Ovary (tissue), 9 donors: Measurements from ENCODE around the gene CEBPZ. TPM values are rescaled to one million over a fixed set of nuclear protein-coding genes. Genes with fewer than 3 reads are reported as not detected.

Experiments used
- DNase-seq, 5 donors: peaks; one replicate each; pipeline ENCODE4 v3.0.0-alpha.2; 2019 to 2020
- H3K27ac ChIP-seq, 2 donors: fragments of 200-600 bp; one replicate each; pipeline versions ENCODE4 v1.5.1 to v1.8.0; 2019 to 2022
- H3K27me3 ChIP-seq: fragments of 200-600 bp; one replicate; pipeline ENCODE4 v1.8.0; 2022
- H3K36me3 ChIP-seq: fragments of 200-600 bp; sonication (generic); one replicate; pipeline ENCODE4 v1.5.1; 2019
- H3K4me1 ChIP-seq: one replicate; pipeline ENCODE4 v1.8.1; 2013; ENCODE audit warnings: mild to moderate bottlenecking, moderate library complexity; ENCODE audit not compliant: insufficient read depth
- H3K4me3 ChIP-seq: fragments of 200-600 bp; sonication (generic); one replicate; pipeline ENCODE4 v1.5.1; 2017
- H3K9me3 ChIP-seq, 2 donors: fragments of 200-600 bp in 1 of 2; sonication (generic) in 1 of 2; one replicate each; pipeline versions ENCODE4 v1.5.1 to v1.8.1; 2013 to 2019; ENCODE audit warnings: mild to moderate bottlenecking in 1 of 2, moderate library complexity in 1 of 2
- CTCF ChIP-seq, 3 donors: fragments of 450-650 bp in 2 of 3; fragments of 200-600 bp in 1 of 3; IDR thresholded peaks; one replicate each; pipeline versions ENCODE4 v1.5.1 to v1.8.0; 2016 to 2022; ENCODE audit warnings: antibody characterized with exemption in 3 of 3, mild to moderate bottlenecking in 1 of 3
- EP300 ChIP-seq: sonication (generic); formaldehyde crosslinking; IDR thresholded peaks from one replicate; pipeline ENCODE4 v1.6.1; 2017; ENCODE audit warnings: antibody characterized with exemption
- POLR2A ChIP-seq: fragments of 450-650 bp; IDR thresholded peaks from one replicate; pipeline ENCODE4 v1.6.1; 2017; ENCODE audit warnings: antibody characterized with exemption, mild to moderate bottlenecking, moderate library complexity
- WGBS, 3 donors: extraction: QIAGEN DNeasy Blood & Tissue Kit in 1 of 3; methylation state at CpG; one replicate each; pipeline versions ENCODE4 v1.1.5 to v1.1.7; 2013 to 2017; 5-methylcytosine and 5-hydroxymethylcytosine counted together
- intact Hi-C, 4 donors: fragments of 100-400 bp; cut with DNase I; formaldehyde crosslinking; loops; one replicate each; pipeline versions ENCODE4 v1.11.0 to v1.15.1; 2022 to 2023
- polyA plus RNA-seq, 2 donors: library from polyadenylated mRNA; stranded (reverse); fragments of 200-250 nt in 1 of 2; fragments of 350-450 nt in 1 of 2; fragmentation: Illumina TruSeq in 1 of 2; extraction: RNeasy Lipid Tissue Mini Kit (QIAGEN cat#74804) in 1 of 2; gene quantifications; one replicate each; pipeline ENCODE4 v1.2.3, GENCODE V29; 2013 to 2014
- total RNA-seq, 7 donors: library from RNA; depleted of rRNA in 2 of 7; stranded (reverse); fragments of >200 nt in 2 of 7; fragmentation: NEBNext Ultra II Directional in 3 of 7; extraction: Animal tissue kit (Norgen Biotek cat#: 25700) in 3 of 7; gene quantifications; one replicate each; pipeline versions ENCODE4 v1.1.0 to v1.2.4, GENCODE V29; 2016 to 2023
- donor health status: DM: no; HTN: no; CAD: no; lungs with moderate emphysema.
- donor health status: DM: no; HTN: no; CAD: no.
- donor health status: Bipolar disorder and iron deficiency.
- donor health status: DM: yes; HTN: yes; CAD: no.
- donor health status: DM: no; HTN: no; CAD: no.
- donor health status: DM: yes; HTN: yes; CAD: no.

CEBPZ gene
- total and polyA plus RNA-seq, 9 donors = 24.0 to 56.5 (median 47.4) TPM

DNA sequence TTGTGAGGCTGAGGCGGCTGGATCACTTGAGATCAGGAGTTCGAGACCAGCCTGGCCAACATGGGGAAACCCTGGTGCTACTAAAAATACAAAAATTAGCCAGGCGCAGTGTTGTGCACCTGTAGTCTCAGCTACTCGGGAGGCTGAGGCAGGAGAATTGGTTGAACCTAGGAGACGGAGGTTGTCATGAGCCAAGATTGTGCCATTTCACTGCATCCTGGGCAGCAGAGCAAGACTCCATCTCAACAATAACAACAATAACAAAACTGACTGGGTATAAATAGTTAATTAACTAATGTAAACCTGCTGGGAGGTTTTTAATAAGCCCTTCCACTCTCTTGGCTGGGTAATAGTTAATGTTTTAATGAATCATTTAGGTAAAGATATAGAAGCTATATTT is 50.8 kb downstream of the CEBPZ start:
- Histone ChIP-seq H3K9me3 (no peaks in the 10 kb centered on the region), H3K27ac (no peak overlapping the region), H3K27me3 (no peaks in the 10 kb centered on the region), H3K4me1 (no peaks in the 10 kb centered on the region), H3K4me3 (no peak overlapping the region), H3K36me3 (no peaks in the 10 kb centered on the region)
- no peak for DNase-seq
- intact Hi-C loops = no loop called here
- 91 to 95% (median 92%) methylated on average over 5 of the region's 5 CpGs for WGBS, 3 donors
- TF ChIP-seq EP300 (no peak), POLR2A (no peak), CTCF (IDR thresholded peaks at IDR 0.05) (no peak)

GRCh38 chr2:37180006-37180639 is 51.3 kb downstream of the CEBPZ start:
- no peaks in the 10 kb centered on the region for H3K9me3 ChIP-seq
- TF ChIP-seq CTCF (IDR thresholded peaks at IDR 0.05) (no peak), POLR2A (no peak), EP300 (no peak)
- no peaks in the 10 kb centered on the region for H3K4me1 ChIP-seq
- no peak overlapping the region for H3K4me3 ChIP-seq
- no peaks in the 10 kb centered on the region for H3K27me3 ChIP-seq
- no peak overlapping the region for H3K27ac ChIP-seq
- 29 to 46% (median 42%) methylated on average over 4 of the region's 4 CpGs for WGBS, 3 donors
- no peak for DNase-seq
- H3K36me3 ChIP-seq = no peaks in the 10 kb centered on the region
- intact Hi-C loops = no loop called here

- Histone ChIP-seq H3K36me3 (no peaks in the 10 kb centered on the region), H3K4me3 (no peak overlapping the region), H3K27ac (no peak overlapping the region), H3K9me3 (no peaks in the 10 kb centered on the region), H3K4me1 (no peaks in the 10 kb centered on the region), H3K27me3 (no peaks in the 10 kb centered on the region)
- WGBS, 3 donors = 69 to 72% (median 70%) methylated on average over 1 of the region's 1 CpG
- no peak for TF ChIP-seq CTCF (IDR thresholded peaks at IDR 0.05)
- TF ChIP-seq EP300 = no peak
- no peak for TF ChIP-seq POLR2A
- intact Hi-C loops = no loop called here
- DNase-seq = no peak
These were observed 57.7 kb downstream of the CEBPZ start for GRCh38 chr2:37173741-37174140.

DNA sequence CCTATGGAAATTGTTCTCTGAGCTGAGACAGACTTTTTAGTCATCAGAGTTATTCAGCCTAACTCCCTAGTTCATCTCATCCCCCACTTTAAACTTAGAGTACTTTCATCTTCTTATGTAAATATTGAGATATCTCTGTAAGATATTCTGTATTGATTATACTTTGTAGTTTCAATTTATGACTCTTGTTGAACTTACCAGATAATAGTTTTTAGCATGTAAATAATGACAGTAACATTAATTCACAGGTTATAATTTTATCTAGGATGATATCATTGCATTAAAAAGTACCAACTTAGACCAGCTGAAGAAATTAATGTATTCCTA is 59.8 kb downstream of the CEBPZ start:
- no peak for DNase-seq
- no peak overlapping the region for H3K4me3 ChIP-seq
- H3K9me3 ChIP-seq = no peaks in the 10 kb centered on the region

More for the DNA sequence above, 59.8 kb downstream of the CEBPZ start:
- no peaks in the 10 kb centered on the region for H3K4me1 ChIP-seq
- no peaks in the 10 kb centered on the region for H3K36me3 ChIP-seq
- H3K27ac ChIP-seq = no peak overlapping the region
- intact Hi-C loops = no loop called here
- H3K27me3 ChIP-seq = no peaks in the 10 kb centered on the region
- TF ChIP-seq EP300 (no peak), CTCF (IDR thresholded peaks at IDR 0.05) (no peak), POLR2A (no peak)
